AG04450 (cell line): ENCODE measurements around the gene NHP2. TPM values are rescaled to one million over a fixed set of nuclear protein-coding genes. Genes with fewer than 3 reads are reported as not detected.

Experiments
- CTCF ChIA-PET: fragments of 300-600, 350-600 bp; formaldehyde crosslinking; extraction: SDS; loops from one replicate; lab custom pipeline; 2022; ENCODE audit warnings: antibody characterized with exemption, inconsistent platforms; lab: Charles Lee
- POLR2A ChIA-PET: fragments of 350-600 bp; formaldehyde crosslinking; extraction: SDS; loops from one replicate; lab custom pipeline; 2021; ENCODE audit warnings: antibody characterized with exemption, inconsistent platforms; lab: Yijun Ruan, JAX
- DNase-seq: peaks from one replicate; pipeline ENCODE4 v3.0.0-alpha.2; 2011; ENCODE audit warnings: low read depth, low spot score
- H3K27ac ChIP-seq: one replicate; pipeline ENCODE4 v1.5.1; 2012; ENCODE audit warnings: low read depth, low read length, control low read depth
- H3K27me3 ChIP-seq: one replicate; pipeline ENCODE4 v1.6.0; 2012; ENCODE audit warnings: low read length; ENCODE audit not compliant: control insufficient read depth, insufficient read depth
- H3K4me3 ChIP-seq: 2 replicates; pipeline ENCODE4 v1.5.1; 2011; ENCODE audit warnings: mild to moderate bottlenecking, low read depth, low read length, control low read depth
- H3K9me3 ChIP-seq: 2 replicates; pipeline ENCODE4 v1.5.1; 2012; ENCODE audit warnings: low read length; ENCODE audit not compliant: control insufficient read depth, insufficient read depth
- polyA plus RNA-seq: library from polyadenylated mRNA; depleted of rRNA; stranded (reverse); fragments of >200 nt; gene quantifications from 2 replicates; pipeline ENCODE4 v1.2.3, GENCODE V29; 2011
- TF ChIP-seq, protein P1 (sequence below): IDR thresholded peaks from 2 replicates; pipeline ENCODE4 v1.5.1; 2011; ENCODE audit warnings: low read depth, low read length, control low read depth, inconsistent platforms

The NHP2 gene
- polyA plus RNA-seq, 1 experiment, result 93.1 TPM

DNA sequence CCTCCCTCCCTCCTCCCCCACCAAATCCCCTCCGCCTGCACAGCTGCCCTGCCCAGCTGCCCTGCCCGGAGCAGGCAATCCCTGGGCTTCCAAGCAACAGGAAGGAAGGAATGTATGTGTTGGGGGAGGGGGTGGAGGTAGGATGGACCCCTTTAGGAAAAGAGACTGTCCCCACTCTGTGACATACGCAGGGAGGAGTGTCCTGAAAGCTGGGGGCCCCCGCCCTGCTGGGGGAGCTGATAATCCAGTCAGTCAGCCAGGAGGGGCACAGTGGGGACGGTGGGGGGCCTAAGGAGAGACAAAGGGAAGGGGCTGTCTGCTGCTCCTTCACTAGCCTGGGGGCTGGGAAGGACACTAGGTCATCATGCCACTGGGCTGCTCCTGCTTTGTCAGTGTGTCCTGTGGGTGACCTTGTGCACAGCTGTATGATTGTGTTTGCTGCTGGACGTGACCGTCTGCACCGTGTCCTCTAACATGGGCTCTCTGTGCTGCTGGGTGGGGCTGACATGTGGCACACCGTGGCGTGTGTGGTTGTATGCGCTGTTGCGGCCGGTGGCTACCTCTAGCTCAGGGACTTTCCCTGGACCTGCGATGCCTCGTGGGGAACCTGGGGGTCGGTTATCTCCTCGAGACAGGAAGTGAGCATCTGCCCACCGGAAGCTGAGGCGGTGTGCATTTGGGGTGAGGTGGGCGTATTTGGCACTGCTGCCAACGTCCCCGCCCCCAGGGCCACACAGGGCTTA is 37.4 kb downstream of the NHP2 start:
- ChIA-PET POLR2A (interaction anchor here (0.6 kb wide), 1 partner anchor 23 kb away, joined by 8 read pairs; no protein-coding TSS in a partner anchor), CTCF (no interaction called here)
- H3K27me3 ChIP-seq, result peaks cover 47% of the 10 kb centered on the region
- H3K9me3 ChIP-seq, result peaks cover 8% of the 10 kb centered on the region
- TF ChIP-seq, protein P1, sequence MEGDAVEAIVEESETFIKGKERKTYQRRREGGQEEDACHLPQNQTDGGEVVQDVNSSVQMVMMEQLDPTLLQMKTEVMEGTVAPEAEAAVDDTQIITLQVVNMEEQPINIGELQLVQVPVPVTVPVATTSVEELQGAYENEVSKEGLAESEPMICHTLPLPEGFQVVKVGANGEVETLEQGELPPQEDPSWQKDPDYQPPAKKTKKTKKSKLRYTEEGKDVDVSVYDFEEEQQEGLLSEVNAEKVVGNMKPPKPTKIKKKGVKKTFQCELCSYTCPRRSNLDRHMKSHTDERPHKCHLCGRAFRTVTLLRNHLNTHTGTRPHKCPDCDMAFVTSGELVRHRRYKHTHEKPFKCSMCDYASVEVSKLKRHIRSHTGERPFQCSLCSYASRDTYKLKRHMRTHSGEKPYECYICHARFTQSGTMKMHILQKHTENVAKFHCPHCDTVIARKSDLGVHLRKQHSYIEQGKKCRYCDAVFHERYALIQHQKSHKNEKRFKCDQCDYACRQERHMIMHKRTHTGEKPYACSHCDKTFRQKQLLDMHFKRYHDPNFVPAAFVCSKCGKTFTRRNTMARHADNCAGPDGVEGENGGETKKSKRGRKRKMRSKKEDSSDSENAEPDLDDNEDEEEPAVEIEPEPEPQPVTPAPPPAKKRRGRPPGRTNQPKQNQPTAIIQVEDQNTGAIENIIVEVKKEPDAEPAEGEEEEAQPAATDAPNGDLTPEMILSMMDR, result no peak
- H3K27ac ChIP-seq, result no peak overlapping the region
- no peak for DNase-seq
- H3K4me3 ChIP-seq, result no peak overlapping the region

GRCh38 chr5:178115814-178116142 is 37.9 kb downstream of the NHP2 start:
- ChIA-PET CTCF (no interaction called here), POLR2A (no interaction called here)
- TF ChIP-seq, protein P1, result no peak
- H3K9me3 ChIP-seq, result peaks cover 8% of the 10 kb centered on the region
- DNase-seq, result no peak
- peaks cover 47% of the 10 kb centered on the region for H3K27me3 ChIP-seq
- no peak overlapping the region for H3K27ac ChIP-seq
- no peak overlapping the region for H3K4me3 ChIP-seq

DNA sequence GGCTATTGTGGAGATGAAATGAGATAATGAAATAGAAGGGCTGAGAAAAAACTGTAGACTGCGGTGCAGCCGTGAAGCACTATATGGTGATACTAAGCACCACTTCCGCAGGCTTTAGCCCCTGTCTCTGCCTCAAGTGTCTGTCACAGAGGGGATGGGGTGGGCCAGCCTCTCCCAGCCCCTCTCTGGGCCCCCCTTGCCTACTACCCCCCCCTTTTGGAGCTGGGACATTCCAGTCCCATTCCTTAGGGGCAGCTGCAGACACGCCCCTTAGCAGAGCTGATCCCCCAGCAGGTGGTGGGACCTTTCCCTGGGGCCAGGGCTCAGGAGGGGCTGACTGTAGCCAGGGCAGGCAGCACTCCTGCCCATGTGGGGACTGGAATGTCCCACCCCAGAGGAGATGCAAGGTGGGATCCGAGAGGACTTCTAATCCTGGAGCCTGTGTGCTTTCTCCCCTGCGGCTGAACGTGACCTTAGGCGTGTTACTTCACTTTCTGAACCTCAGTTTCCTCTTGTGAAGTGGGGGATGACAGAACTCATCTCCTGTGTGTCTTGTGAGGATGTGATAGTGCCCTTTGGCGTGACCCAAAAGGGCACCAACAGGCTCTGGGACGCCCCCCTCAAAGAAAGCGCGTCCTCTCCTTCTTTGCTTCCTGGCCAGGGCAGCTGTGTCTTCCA is 38.4 kb downstream of the NHP2 start:
- peaks cover 49% of the 10 kb centered on the region for H3K27me3 ChIP-seq
- CTCF ChIA-PET, result no interaction called here
- TF ChIP-seq, protein P1, result no peak
- DNase-seq, result no peak
- H3K4me3 ChIP-seq, result no peak overlapping the region
- peaks cover 8% of the 10 kb centered on the region for H3K9me3 ChIP-seq
- H3K27ac ChIP-seq, result no peak overlapping the region
- POLR2A ChIA-PET, result no interaction called here

- no peak overlapping the region for H3K27ac ChIP-seq
- DNase-seq, result no peak
- CTCF ChIA-PET, result no interaction called here
- TF ChIP-seq, protein P1, result no peak
- H3K9me3 ChIP-seq, result peaks cover 8% of the 10 kb centered on the region
- POLR2A ChIA-PET, result no interaction called here
- H3K4me3 ChIP-seq, result no peak overlapping the region
- peaks cover 49% of the 10 kb centered on the region for H3K27me3 ChIP-seq
Measured at GRCh38 chr5:178114325-178115135, 39.2 kb downstream of the NHP2 start.
